Dermis blood vessel endothelial cell (primary cell): ENCODE data around the gene GALNT6. TPM values are rescaled to one million over a fixed set of nuclear protein-coding genes. Genes with fewer than 3 reads are reported as not detected.
A peak's percentile ranks its signal among the peaks of the same experiment; 100 is the strongest.

Experiments
- DNase-seq: peaks from one replicate; pipeline ENCODE4 v3.0.0; 2010
- total RNA-seq: library from RNA; depleted of rRNA; stranded (reverse); fragments of >200 nt; gene quantifications from 2 replicates; pipeline ENCODE4 v1.2.3, GENCODE V29; 2014

Gene GALNT6
- 19.9 and 38.8 TPM in 2 replicates for total RNA-seq

- peak; percentile 55 for DNase-seq
These were observed at the start of gene GALNT6 for GRCh38 chr12:51391283-51392123. Gene GALNT6 (minus strand): TSS chr12:51391406. CDS start chr12:51379781, 11,625 bp downstream.

- no peak for DNase-seq
These were observed 48.1 kb upstream of the GALNT6 start for GRCh38 chr12:51439330-51439729.

- DNase-seq = peak; percentile 73
These were observed 46.2 kb upstream of the GALNT6 start for GRCh38 chr12:51437431-51437830.

GRCh38 chr12:51434305-51434704, 43.1 kb upstream of the GALNT6 start:
- peak; percentile 12 for DNase-seq

- no peak for DNase-seq
These were observed 41.7 kb upstream of the GALNT6 start for GRCh38 chr12:51432921-51433320.

GRCh38 chr12:51430196-51430895, 39.1 kb upstream of the GALNT6 start:
- no peak for DNase-seq

GRCh38 chr12:51429700-51430099, 38.5 kb upstream of the GALNT6 start:
- no peak for DNase-seq

GRCh38 chr12:51428256-51428655, 37.0 kb upstream of the GALNT6 start:
- DNase-seq = no peak

GRCh38 chr12:51424662-51425539, 33.7 kb upstream of the GALNT6 start, which contains the start of gene SLC4A8:
Gene SLC4A8 (plus strand): TSS chr12:51424831. CDS start chr12:51424988, 157 bp downstream.
- peak; percentile 81 for DNase-seq

GRCh38 chr12:51424094-51424661, 33.0 kb upstream of the GALNT6 start:
- DNase-seq = no peak

- DNase-seq = peak; percentile 84
These were observed 30.2 kb upstream of the GALNT6 start for GRCh38 chr12:51421266-51421884.

GRCh38 chr12:51419425-51420193, 28.4 kb upstream of the GALNT6 start:
- peak; percentile 56 for DNase-seq

GRCh38 chr12:51417826-51418225, 26.6 kb upstream of the GALNT6 start:
- DNase-seq = no peak

- peak; percentile 37 for DNase-seq
These were observed 24.7 kb upstream of the GALNT6 start for GRCh38 chr12:51415931-51416330.

GRCh38 chr12:51413791-51414190, 22.6 kb upstream of the GALNT6 start:
- DNase-seq = no peak

- DNase-seq = no peak
These were observed 21.9 kb upstream of the GALNT6 start for GRCh38 chr12:51413149-51413548.

GRCh38 chr12:51409846-51410245, 18.6 kb upstream of the GALNT6 start:
- DNase-seq = no peak

- DNase-seq = no peak
These were observed 16.4 kb upstream of the GALNT6 start for GRCh38 chr12:51407604-51408003.

GRCh38 chr12:51406859-51407258, 15.7 kb upstream of the GALNT6 start:
- DNase-seq = no peak

GRCh38 chr12:51406290-51406689, 15.1 kb upstream of the GALNT6 start:
- DNase-seq = no peak

- no peak for DNase-seq
These were observed 14.6 kb upstream of the GALNT6 start for GRCh38 chr12:51405801-51406207.
